GM18868 (cell line): ENCODE results near the gene OTOF.

Experiments
- ATAC-seq: cut with Tn5 transposase; IDR thresholded peaks from one replicate; pipeline ENCODE4 v1.9.1; 2021; ENCODE audit warnings: mild to moderate bottlenecking, moderate library complexity; ENCODE audit not compliant: unreplicated experiment

The OTOF gene

GRCh38 chr2:26466662-26467310, 11.1 kb downstream of the OTOF start:
- no peak for ATAC-seq

DNA sequence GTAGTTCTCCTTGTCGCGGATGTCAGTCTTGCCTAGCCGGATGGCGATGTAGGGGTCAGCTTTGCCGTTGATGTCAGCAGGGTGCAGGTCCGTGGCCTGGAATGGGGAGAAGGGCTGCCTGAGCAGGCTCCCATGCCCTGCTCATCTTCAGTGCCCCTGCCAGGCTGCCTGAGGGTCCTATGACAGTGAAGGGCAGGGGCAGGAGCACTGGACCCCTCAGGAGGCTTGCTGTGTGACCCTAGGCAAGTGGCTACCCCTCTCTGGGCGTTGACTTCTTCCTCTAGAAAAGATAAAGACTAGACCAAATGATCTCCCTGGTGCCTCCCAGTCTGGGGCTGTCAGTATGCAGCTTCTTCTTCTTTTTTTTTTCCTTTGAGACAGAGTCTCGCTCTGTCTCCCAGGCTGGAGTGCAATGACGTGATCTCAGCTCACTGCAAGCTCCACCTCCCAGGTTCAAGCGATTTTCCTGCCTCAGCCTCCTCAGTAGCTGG, 11.9 kb downstream of the OTOF start:
- ATAC-seq: no peak

- no peak for ATAC-seq
These were observed 12.5 kb downstream of the OTOF start for GRCh38 chr2:26465266-26465925.

GRCh38 chr2:26464390-26465265, 13.3 kb downstream of the OTOF start:
- ATAC-seq: no peak

GRCh38 chr2:26463244-26464192, 14.4 kb downstream of the OTOF start:
- ATAC-seq: no peak

DNA sequence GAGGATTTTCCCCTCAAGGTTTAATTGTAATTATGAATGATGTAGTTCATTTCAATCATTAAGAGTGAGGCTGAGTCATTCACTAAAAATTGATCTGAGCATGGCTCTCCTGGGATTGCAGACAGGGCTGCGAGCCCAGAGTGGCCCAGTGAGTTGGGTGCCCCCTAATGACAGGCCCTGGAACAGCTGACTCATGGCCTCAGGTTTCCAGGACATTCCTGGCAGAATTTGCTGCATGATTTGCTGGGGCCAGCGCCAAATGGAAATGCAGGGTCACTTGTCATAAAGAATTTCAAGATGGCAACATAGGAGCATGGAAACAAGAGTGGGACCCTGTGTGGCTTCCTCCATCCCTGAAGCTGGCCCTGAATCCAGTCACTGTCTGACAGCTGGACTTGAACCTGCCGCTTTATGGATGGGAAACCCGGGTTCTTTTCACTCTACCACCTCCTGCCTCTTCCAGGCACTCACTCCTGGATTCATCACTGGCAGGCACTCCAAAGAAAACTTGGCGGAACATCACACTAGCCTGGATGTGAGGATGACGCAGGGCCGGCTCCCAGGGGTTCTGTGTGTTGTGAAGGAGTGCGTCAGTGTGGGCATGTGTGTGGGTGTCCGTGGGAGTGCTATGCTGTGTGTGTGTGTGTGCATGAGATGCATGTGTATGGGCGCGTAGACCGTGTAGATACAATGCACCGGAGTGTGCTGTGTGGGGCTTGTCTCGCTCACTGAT, 15.2 kb downstream of the OTOF start:
- ATAC-seq: no peak

DNA sequence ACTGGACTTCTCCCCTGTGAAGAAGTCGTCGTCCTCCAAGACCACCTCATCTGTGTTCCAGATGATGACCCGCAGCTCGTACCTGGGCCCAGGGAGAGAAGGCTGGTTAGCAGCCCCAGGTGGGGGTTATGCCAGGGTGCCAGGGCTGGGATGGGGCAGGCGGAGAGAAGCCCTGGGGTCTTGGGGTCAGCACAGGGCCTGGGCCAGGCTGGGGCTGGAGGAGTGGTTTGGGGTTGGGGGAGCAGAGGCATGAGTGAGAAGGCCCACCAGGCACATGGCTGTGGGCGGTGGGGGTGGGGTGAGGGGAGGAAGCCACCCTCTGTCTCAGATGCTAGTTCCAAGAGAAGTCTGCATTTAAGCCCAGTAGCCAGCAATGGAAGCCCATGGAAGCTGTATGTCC, 15.8 kb downstream of the OTOF start:
- no peak for ATAC-seq

DNA sequence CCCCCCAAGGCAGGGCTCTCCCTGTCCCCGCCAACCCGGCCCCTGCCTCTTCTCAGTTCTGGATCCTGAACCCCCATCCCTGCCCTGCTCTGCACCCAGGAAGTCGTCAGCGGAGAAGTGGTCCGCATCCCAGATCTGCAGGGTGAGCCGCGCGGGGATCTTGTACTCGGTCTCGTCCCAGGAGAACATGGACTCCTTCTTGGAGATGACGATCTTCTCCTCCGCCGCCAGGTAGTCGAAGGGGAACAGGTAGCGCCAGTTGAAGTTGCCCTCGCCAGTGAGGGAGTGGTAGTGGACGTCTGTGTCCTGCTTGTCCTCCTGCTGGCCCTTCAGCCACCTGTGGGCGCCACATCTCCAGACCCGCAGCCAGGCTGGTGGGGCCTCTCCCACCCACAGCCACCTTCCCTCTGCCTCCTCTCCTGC, 16.3 kb downstream of the OTOF start:
- no peak for ATAC-seq

- ATAC-seq: no peak
These were observed 17.3 kb downstream of the OTOF start for GRCh38 chr2:26460613-26461031.

GRCh38 chr2:26459991-26460612, 17.8 kb downstream of the OTOF start:
- ATAC-seq: no peak

DNA sequence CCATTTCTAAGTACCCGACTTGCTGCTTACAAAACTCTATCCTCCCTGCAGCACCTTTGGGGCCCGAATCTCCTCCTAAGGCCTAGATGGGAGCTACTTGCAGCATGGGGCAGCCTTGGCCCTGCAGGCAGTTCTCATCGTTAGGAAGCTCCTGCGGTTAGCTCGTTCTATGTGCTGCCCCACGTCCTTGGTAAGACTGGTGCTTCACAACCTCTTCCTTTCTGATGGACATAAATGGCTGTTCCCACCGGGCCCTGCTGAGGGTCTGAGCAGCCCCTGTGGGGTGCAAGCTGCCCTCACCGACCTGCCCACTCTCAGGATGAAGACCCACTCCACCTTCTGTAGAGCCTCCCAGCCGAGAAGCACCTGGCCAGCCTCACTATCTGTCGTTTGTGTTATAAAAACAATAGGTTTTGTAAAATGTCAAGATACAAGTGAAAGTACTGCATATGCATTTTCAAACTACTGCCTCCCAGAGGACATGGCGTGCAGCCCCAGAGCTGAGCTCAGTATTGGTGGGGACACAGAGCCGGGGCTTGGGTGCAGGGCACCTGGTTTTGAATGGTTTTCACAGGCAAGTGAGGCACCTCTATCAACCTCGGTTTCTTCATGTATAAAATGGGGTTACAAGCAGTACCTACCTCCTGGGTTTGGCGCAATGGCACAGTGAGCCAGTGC, 19.4 kb downstream of the OTOF start:
- ATAC-seq: no peak

GRCh38 chr2:26457695-26458364, 20.1 kb downstream of the OTOF start:
- no peak for ATAC-seq

DNA sequence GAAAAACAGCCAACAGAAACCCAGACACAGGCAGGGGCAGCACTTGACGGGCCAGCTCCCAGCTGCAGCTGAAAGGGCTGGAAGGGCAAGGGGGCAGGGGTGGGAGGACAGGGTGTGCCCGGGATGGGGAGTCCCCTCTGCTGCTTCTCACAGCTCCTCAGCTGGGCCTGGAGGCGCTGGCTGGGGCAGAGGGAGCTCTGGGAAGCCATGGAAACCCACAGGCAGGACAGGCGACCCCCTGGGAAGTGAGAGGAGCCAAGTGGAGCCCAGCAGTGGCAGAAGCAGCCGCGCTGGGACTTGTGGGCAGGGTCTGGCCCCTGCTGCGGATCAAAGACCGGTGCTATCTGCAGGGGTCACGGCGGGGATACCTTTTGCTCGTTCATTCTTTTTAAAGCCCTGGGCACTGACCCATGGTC, 20.7 kb downstream of the OTOF start:
- no peak for ATAC-seq

- no peak for ATAC-seq
These were observed 21.3 kb downstream of the OTOF start for GRCh38 chr2:26456440-26457250.

GRCh38 chr2:26455670-26456439, 22.1 kb downstream of the OTOF start:
- ATAC-seq: no peak

- no peak for ATAC-seq
These were observed 22.8 kb downstream of the OTOF start for GRCh38 chr2:26455037-26455669.
